Naive B cell (primary cell): ENCODE data around the gene ZNF778. TPM values are rescaled to one million over a fixed set of nuclear protein-coding genes. Genes with fewer than 3 reads are reported as not detected.
A peak's percentile ranks its signal among the peaks of the same experiment; 100 is the strongest.
"Not testable (repeated sequence)": the region's sequence is repeated elsewhere in the genome, so short reads cannot be mapped to it uniquely, and the experiment has no call there.

ENCODE experiments used
- ATAC-seq, 2 donors: fragments of 150-1000 bp; cut with Tn5 transposase; 2 replicates each; pipeline ENCODE4 v1.10.0; 2021; ENCODE audit warnings: low read depth in 2 of 2, mild to moderate bottlenecking in 2 of 2, moderate library complexity in 2 of 2
- DNase-seq: peaks from one replicate; pipeline ENCODE4 v3.0.0; 2022
- H3K27ac Mint-ChIP-seq, 6 donors: one replicate each; pipeline ENCODE4 v1.8.0; 2020 to 2022; ENCODE audit warnings: mild to moderate bottlenecking in 6 of 6, mixed read lengths in 6 of 6, moderate library complexity in 5 of 6, inconsistent platforms in 2 of 6
- H3K27me3 Mint-ChIP-seq, 3 donors: one replicate each; pipeline ENCODE4 v1.8.0; 2021 to 2022; ENCODE audit warnings: mixed read lengths in 3 of 3, mild to moderate bottlenecking in 1 of 3
- H3K36me3 Mint-ChIP-seq, 2 donors: one replicate each; pipeline ENCODE4 v1.8.0; 2020 to 2022; ENCODE audit warnings: mixed read lengths in 2 of 2, inconsistent platforms in 1 of 2, mild to moderate bottlenecking in 1 of 2
- H3K4me1 Mint-ChIP-seq, 3 donors: one replicate each; pipeline ENCODE4 v1.8.0; 2020 to 2022; ENCODE audit warnings: mixed read lengths in 3 of 3, inconsistent platforms in 1 of 3, mild to moderate bottlenecking in 1 of 3, moderate library complexity in 1 of 3
- H3K4me3 Mint-ChIP-seq, 8 donors: one replicate each; pipeline ENCODE4 v1.8.0; 2020 to 2022; ENCODE audit warnings: mild to moderate bottlenecking in 8 of 8, mixed read lengths in 8 of 8, moderate library complexity in 8 of 8, inconsistent platforms in 2 of 8
- H3K9me3 Mint-ChIP-seq, 7 donors: one replicate each; pipeline ENCODE4 v1.8.0; 2020 to 2022; ENCODE audit warnings: mixed read lengths in 7 of 7, mild to moderate bottlenecking in 5 of 7, inconsistent platforms in 2 of 7, moderate library complexity in 1 of 7
- polyA plus RNA-seq, 6 donors: library from polyadenylated mRNA; unstranded; fragments of 300-500 nt; fragmentation: Illumina TruSeq; gene quantifications; one replicate each; pipeline ENCODE4 v1.2.3, GENCODE V29; 2021; ENCODE audit warnings: low read depth in 6 of 6

The ZNF778 gene
- polyA plus RNA-seq, 6 donors from 2014 or later = 1.5 to 7.1 (median 4.2) TPM

DNA sequence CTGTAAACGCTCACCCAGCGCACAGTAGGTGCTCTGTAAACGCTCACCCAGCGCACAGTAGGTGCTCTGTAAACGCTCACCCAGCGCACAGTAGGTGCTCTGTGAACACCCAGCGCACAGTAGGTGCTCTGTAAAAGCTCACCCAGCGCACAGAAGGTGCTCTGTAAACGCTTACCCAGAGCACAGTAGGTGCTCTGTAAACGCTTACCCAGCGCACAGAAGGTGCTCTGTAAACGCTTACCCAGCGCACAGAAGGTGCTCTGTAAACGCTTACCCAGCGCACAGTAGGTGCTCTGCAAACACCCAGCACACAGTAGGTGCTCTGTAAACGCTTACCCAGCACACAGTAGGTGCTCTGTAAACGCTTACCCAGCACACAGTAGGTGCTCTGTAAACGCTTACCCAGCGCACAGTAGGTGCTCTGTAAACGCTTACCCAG lies 30.9 kb upstream of the ZNF778 start:
- H3K27ac Mint-ChIP-seq = peak overlapping the region in 2 of 6 donors; percentile 90 to 95
- H3K36me3 Mint-ChIP-seq, H3K27me3 Mint-ChIP-seq, H3K4me1 Mint-ChIP-seq, H3K4me3 Mint-ChIP-seq, ATAC-seq, DNase-seq, H3K9me3 Mint-ChIP-seq: not testable (repeated sequence)

DNA sequence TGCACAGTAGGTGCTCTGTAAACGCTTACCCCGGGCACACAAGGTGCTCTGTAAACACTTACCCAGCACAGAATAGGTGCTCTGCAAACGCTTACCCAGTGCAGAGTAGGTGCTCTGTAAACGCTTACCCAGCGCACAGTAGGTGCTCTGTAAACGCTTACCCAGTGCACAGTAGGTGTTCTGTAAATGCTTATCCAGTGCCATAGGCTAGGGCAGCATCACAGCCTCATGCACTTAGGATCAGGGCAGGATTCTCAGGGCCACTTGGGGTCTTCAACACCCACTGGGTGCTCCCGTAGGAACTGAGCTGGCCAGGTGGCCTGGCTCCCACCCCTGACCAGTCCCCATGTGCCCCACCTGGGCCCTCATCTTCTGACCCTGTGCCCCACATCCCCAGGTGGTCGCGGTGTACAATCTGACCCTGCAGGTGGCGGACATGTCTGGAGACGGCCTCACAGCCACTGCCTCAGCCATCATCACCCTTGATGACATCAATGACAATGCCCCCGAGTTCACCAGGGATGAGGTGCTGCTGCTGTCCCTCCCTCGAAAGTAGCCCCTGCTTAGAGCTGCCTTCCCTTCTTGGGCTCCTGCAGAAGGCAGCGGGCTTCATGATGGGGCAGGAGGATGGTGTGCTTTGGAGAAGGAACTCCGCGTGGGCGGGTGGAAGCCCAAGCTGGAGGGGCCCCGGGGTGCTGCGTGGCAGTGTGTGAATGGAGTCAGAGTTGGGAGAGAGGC lies 30.3 kb upstream of the ZNF778 start:
- no peaks in the 10 kb centered on the region for H3K27me3 Mint-ChIP-seq
- peaks cover 0 to 6% (median 0%) of the 10 kb centered on the region in 7 donors for H3K9me3 Mint-ChIP-seq
- H3K36me3 Mint-ChIP-seq = no peaks in the 10 kb centered on the region
- peak overlapping the region in 3 of 8 donors; percentile 11 to 77 (median 42) for H3K4me3 Mint-ChIP-seq
- DNase-seq (peak; percentile 58), ATAC-seq (peak; percentile 66 to 68)
- peaks cover 0 to 6% (median 5%) of the 10 kb centered on the region in 3 donors for H3K4me1 Mint-ChIP-seq
- H3K27ac Mint-ChIP-seq = peak overlapping the region in 5 of 6 donors; percentile 82 to 97 (median 95)

DNA sequence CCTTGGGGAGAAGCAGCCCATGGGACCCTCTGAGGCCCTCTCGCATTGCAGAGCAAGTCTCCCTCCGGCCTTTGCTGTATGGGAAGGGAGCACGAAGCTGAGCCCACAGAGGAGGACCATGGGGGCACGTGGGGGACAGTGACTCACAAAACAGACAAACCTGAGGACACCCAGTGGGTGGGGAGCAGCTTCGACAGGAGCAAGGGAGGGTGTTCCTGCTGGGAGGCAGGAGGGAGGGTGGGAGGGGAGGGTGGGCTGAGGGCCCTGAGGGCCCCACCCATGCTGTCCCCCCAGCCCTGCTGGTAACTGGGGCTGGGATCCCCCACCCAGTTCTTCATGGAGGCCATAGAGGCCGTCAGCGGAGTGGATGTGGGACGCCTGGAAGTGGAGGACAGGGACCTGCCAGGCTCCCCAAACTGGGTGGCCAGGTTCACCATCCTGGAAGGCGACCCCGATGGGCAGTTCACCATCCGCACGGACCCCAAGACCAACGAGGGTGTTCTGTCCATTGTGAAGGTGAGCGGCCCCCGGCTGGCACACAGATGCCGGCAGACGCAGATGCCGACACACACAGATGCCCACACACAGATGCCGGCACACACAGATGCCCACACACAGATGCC lies 29.6 kb upstream of the ZNF778 start:
- peaks cover 0 to 6% (median 0%) of the 10 kb centered on the region in 7 donors for H3K9me3 Mint-ChIP-seq
- ATAC-seq (peak in 1 of 2 donors; percentile 26), DNase-seq (no peak)
- no peaks in the 10 kb centered on the region for H3K36me3 Mint-ChIP-seq
- peak overlapping the region in 5 of 6 donors; percentile 6 to 97 (median 90) for H3K27ac Mint-ChIP-seq
- H3K4me1 Mint-ChIP-seq = peaks cover 0 to 6% (median 5%) of the 10 kb centered on the region in 3 donors
- H3K27me3 Mint-ChIP-seq = no peaks in the 10 kb centered on the region
- peak overlapping the region in 2 of 8 donors; percentile 42 to 77 for H3K4me3 Mint-ChIP-seq

DNA sequence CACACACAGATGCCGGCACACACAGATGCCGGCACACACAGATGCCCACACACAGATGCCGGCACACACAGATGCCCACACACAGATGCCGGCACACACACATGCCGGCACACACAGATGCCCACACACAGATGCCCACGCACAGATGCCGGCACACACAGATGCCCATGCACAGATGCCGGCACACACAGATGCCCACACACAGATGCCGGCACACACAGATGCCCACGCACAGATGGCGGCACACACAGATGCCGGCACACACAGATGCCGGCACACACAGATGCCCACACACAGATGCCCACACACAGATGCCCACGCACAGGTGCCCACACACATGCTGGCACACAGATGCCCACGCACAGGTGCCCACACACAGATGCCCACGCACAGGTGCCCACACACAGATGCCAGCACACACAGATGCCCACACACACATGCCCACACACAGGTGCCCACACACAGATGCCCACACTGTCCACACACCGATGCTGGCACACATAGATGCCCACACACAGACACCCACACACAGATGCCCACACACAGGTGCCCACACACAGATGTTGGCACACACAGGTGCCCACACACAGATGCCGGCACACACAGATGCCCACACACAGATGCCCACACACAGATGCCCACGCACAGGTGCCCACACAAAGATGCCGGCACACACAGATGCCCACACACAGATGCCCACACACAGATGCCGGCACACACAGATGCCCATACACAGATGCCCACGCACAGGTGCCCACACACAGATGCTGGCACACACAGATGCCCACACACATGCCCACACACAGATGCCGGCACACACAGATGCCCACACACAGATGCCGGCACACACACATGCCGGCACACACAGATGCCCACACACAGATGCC lies 28.8 kb upstream of the ZNF778 start:
- peak overlapping the region in 2 of 6 donors; percentile 83 for H3K27ac Mint-ChIP-seq
- H3K9me3 Mint-ChIP-seq, H3K36me3 Mint-ChIP-seq, DNase-seq, H3K27me3 Mint-ChIP-seq, H3K4me3 Mint-ChIP-seq, ATAC-seq, H3K4me1 Mint-ChIP-seq: not testable (repeated sequence)

DNA sequence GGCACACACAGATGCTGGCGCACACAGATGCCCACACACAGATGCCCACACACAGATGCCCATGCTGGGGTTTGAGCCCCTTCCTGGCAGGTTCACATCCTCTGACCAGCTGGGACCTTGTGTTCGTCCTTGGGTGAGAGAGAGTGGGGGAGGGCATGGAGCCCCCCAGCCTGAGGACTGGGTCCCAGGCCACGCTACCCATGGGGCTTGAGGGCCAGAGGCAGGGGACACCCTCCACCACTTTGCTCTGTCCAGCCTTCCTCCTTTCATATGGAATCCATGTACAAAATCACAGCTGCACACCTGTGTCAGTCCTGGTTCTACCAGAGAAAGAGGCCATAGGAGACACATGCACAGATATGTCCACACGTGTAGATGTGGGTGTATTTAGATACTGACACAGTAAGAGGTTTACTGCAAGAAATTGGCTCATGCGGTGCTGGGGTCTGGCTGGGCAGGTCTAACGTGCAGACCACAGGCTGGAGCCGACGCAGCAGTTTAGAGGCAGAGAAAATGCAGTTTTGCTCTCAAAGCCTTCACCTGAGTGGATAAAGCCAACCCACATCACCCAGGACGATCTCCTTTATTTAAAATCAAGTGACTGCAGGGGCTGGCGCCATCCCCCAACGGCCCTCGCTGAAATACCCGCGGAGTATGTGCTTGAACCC lies 28.0 kb upstream of the ZNF778 start:
- ATAC-seq = no peak

DNA sequence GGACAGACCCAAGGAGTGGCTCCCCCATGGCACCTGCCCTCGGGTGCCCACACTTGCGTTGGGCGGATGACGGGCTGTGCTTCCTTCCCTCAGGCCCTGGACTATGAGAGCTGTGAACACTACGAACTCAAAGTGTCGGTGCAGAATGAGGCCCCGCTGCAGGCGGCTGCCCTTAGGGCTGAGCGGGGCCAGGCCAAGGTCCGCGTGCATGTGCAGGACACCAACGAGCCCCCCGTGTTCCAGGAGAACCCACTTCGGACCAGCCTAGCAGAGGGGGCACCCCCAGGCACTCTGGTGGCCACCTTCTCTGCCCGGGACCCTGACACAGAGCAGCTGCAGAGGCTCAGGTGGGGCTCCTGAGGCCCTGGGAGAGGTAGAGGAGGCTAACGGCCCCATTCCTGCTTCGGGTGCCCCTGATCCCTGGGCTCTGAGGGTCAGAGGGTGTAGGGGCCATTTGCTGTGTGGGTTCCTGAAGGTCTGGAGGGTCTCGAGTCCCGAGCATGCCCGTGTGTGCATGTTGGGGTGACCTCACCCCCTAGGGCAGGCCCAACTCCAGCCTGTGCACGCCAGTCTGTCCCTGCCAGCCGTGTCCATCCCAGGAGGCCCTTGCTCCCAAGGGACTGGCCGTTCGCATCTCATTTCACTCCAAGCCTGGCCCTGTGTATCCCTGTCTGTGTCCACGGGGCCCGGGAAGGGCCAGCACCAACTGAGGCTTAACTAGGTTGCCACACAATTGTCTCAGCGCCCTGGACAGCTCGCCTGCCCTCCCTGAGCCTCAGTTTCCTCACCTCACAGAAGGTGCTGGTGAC lies 27.1 kb upstream of the ZNF778 start:
- Mint-ChIP-seq H3K4me3 (peak overlapping the region in 1 of 8 donors; percentile 20), H3K36me3 (no peaks in the 10 kb centered on the region), H3K4me1 (peaks cover 0 to 6% (median 5%) of the 10 kb centered on the region in 3 donors), H3K27ac (peak overlapping the region in 1 of 6 donors; percentile 57), H3K27me3 (no peaks in the 10 kb centered on the region), H3K9me3 (peaks cover 0 to 6% (median 0%) of the 10 kb centered on the region in 7 donors)
- ATAC-seq = no peak
- DNase-seq = no peak

More for the DNA sequence above, 28.0 kb upstream of the ZNF778 start:
- Mint-ChIP-seq H3K4me1 (peaks cover 0 to 6% (median 5%) of the 10 kb centered on the region in 3 donors), H3K9me3 (peaks cover 0 to 6% (median 0%) of the 10 kb centered on the region in 7 donors), H3K4me3 (peak overlapping the region in 3 of 8 donors; percentile 7 to 57 (median 8)), H3K27ac (peak overlapping the region in 2 of 6 donors; percentile 83), H3K27me3 (no peaks in the 10 kb centered on the region), H3K36me3 (no peaks in the 10 kb centered on the region)
- DNase-seq = no peak

DNA sequence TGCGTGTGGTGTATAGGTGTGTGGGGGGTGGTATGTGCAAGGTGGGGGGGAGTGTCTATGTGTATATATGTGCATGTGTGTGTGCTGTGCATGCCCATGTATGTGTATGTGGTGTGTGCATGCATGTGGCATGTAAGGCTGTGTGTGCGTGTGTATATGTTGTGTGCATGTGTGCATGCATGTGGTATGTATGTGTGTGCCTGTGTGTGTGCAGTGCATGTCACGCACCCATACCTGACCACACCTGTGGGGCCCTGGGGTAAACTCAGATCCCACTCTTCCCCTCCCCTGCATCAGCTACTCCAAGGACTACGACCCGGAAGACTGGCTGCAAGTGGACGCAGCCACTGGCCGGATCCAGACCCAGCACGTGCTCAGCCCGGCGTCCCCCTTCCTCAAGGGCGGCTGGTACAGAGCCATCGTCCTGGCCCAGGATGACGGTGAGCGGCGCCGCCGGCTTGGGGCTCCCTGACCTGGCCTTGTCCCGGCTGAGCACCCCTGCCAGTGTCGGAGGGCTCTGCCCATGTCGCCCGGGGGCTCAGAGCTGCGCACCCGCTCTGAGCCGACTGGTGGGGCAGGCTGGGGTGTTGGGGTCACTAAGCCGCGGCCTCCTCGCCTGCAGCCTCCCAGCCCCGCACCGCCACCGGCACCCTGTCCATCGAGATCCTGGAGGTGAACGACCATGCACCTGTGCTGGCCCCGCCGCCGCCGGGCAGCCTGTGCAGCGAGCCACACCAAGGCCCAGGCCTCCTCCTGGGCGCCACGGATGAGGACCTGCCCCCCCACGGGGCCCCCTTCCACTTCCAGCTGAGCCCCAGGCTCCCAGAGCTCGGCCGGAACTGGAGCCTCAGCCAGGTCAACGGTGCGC lies 26.2 kb upstream of the ZNF778 start:
- no peak for ATAC-seq
- no peak for DNase-seq
- peaks cover 0 to 5% (median 0%) of the 10 kb centered on the region in 3 donors for H3K27me3 Mint-ChIP-seq
- H3K36me3 Mint-ChIP-seq = no peaks in the 10 kb centered on the region
- H3K4me3 Mint-ChIP-seq = peak overlapping the region in 7 of 8 donors; percentile 13 to 63 (median 35)
- H3K9me3 Mint-ChIP-seq = peaks cover 0 to 6% (median 0%) of the 10 kb centered on the region in 7 donors
- peak overlapping the region in 1 of 6 donors; percentile 57 for H3K27ac Mint-ChIP-seq
- peaks cover 0 to 6% (median 5%) of the 10 kb centered on the region in 3 donors for H3K4me1 Mint-ChIP-seq

DNA sequence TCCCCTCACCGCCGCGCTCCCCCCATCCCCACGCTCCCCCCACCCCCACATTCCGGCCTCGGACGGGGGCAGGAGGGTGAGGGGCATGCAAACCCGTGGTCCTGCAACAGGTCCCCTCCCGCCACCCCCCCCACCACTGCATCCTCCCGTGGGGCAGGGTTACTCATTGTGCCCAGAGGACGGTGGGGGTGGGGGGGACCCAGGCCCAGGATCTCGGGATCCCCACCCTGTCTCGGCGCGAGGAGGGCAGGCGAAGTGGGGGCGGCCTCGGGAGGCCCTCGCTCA lies 25.7 kb upstream of the ZNF778 start:
- H3K27ac Mint-ChIP-seq = no peak overlapping the region
- no peak for DNase-seq

DNA sequence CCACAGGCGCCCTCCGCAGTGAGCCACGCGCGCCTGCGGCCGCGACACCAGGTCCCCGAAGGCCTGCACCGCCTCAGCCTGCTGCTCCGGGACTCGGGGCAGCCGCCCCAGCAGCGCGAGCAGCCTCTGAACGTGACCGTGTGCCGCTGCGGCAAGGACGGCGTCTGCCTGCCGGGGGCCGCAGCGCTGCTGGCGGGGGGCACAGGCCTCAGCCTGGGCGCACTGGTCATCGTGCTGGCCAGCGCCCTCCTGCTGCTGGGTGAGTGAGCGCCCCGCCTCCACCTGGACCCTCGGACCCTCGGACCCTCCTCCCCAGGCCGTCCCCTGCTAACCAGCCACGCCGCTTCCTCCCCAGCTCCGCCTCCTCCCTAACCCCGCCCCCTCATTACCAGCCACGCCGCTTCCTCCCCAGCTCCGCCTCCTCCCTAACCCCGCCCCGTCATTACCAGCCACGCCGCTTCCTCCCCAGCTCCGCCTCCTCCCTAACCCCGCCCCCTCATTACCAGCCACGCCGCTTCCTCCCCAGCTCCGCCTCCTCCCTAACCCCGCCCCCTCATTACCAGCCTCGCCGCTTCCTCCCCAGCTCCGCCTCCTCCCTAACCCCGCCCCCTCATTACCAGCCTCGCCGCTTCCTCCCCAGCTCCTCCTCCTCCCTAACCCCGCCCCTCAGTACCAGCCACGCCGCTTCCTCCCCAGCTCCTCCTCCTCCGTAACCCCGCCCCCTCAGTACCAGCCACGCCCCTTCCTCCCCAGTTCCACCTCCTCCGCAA lies 25.1 kb upstream of the ZNF778 start:
- ATAC-seq (peak; percentile 40 to 50), DNase-seq (peak; percentile 64)
- Mint-ChIP-seq H3K27me3 (peaks cover 0 to 14% (median 5%) of the 10 kb centered on the region in 3 donors), H3K4me3 (peak overlapping the region in 1 of 8 donors; percentile 48)
- H3K27ac Mint-ChIP-seq, H3K4me1 Mint-ChIP-seq, H3K9me3 Mint-ChIP-seq, H3K36me3 Mint-ChIP-seq: not testable (repeated sequence)

More for the DNA sequence above, 25.7 kb upstream of the ZNF778 start:
- Mint-ChIP-seq H3K36me3 (no peaks in the 10 kb centered on the region), H3K27me3 (peaks cover 0 to 9% (median 0%) of the 10 kb centered on the region in 3 donors), H3K9me3 (peaks cover 0 to 6% (median 0%) of the 10 kb centered on the region in 7 donors), H3K4me1 (peaks cover 0 to 6% (median 5%) of the 10 kb centered on the region in 3 donors), H3K4me3 (no peak overlapping the region)
- ATAC-seq = no peak

DNA sequence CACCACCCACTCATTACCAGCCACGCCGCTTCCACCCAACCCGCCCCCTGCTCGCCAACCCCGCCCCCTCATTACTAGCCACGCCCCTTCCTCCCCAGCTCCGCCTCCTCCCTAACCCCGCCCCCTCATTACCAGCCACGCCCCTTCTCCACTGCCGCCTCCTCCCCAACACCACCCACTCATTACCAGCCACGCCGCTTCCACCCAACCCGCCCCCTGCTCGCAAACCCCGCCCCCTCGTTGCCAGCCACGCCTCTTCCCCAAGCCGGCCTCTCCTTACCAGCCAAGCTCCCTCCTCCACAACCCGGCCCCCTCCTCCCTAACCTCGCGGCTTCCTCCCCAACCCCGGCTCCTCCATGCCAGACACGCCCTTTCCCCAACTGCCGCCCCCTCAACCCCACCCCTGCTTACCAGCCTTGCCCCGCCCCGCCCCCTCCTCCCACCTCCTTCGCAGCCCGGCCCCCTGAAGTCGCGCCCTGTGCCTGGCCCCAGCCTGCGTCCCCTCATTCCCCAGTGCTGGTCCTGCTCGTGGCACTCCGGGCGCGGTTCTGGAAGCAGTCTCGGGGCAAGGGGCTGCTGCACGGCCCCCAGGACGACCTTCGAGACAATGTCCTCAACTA lies 24.4 kb upstream of the ZNF778 start:
- H3K9me3 Mint-ChIP-seq = no peaks in the 10 kb centered on the region
- peaks cover 0 to 4% (median 0%) of the 10 kb centered on the region in 3 donors for H3K4me1 Mint-ChIP-seq
- H3K27me3 Mint-ChIP-seq = peaks cover 0 to 21% (median 12%) of the 10 kb centered on the region in 3 donors
- DNase-seq = no peak
- peak in 1 of 2 donors; percentile 10 for ATAC-seq
- peak overlapping the region in 1 of 8 donors; percentile 48 for H3K4me3 Mint-ChIP-seq
- no peak overlapping the region for H3K27ac Mint-ChIP-seq
- H3K36me3 Mint-ChIP-seq = no peaks in the 10 kb centered on the region
